GM23248 (cell line): ENCODE results near the gene HEATR5B. TPM values are rescaled to one million over a fixed set of nuclear protein-coding genes. Genes with fewer than 3 reads are reported as not detected.
A peak's percentile ranks its signal among the peaks of the same experiment; 100 is the strongest.

Experiments used
- DNase-seq: peaks from one replicate; pipeline ENCODE4 v3.0.0-alpha.2; 2015
- H2AFZ ChIP-seq: fragments of 200-600 bp; sonication (generic); 2 replicates; pipeline ENCODE4 v1.6.1; 2016; ENCODE audit warnings: antibody characterized with exemption
- H3F3A ChIP-seq: fragments of 200-600 bp; sonication (generic); 2 replicates; pipeline ENCODE4 v1.6.1; 2016; ENCODE audit warnings: mild to moderate bottlenecking, antibody characterized with exemption, mixed run types; ENCODE audit not compliant: insufficient read depth
- H3K27ac ChIP-seq: fragments of 200-600 bp; sonication (generic); 2 replicates; pipeline ENCODE4 v1.5.1; 2016; ENCODE audit warnings: mild to moderate bottlenecking
- H3K27me3 ChIP-seq: fragments of 200-600 bp; sonication (generic); replicated peaks from 2 replicates; pipeline ENCODE4 v1.6.1; 2016; ENCODE audit warnings: mild to moderate bottlenecking; ENCODE audit not compliant: insufficient read depth
- H3K36me3 ChIP-seq: fragments of 200-600 bp; sonication (generic); 2 replicates; pipeline ENCODE4 v1.6.1; 2016; ENCODE audit warnings: low read depth, mild to moderate bottlenecking
- H3K4me1 ChIP-seq: fragments of 200-600 bp; sonication (generic); 2 replicates; pipeline ENCODE4 v1.6.1; 2016; ENCODE audit warnings: mild to moderate bottlenecking; ENCODE audit not compliant: insufficient read depth
- H3K4me2 ChIP-seq: fragments of 200-600 bp; sonication (generic); one replicate; pipeline ENCODE4 v1.6.1; 2016; ENCODE audit warnings: mild to moderate bottlenecking; ENCODE audit not compliant: unreplicated experiment
- H3K4me3 ChIP-seq: fragments of 200-600 bp; sonication (generic); 2 replicates; pipeline ENCODE4 v1.5.1; 2016; ENCODE audit warnings: mild to moderate bottlenecking
- H3K79me2 ChIP-seq: fragments of 200-600 bp; sonication (generic); 2 replicates; pipeline ENCODE4 v1.6.1; 2016; ENCODE audit warnings: mild to moderate bottlenecking; ENCODE audit not compliant: insufficient read depth
- H3K9ac ChIP-seq: fragments of 200-600 bp; sonication (generic); 2 replicates; pipeline ENCODE4 v1.6.1; 2016; ENCODE audit warnings: mild to moderate bottlenecking
- H3K9me2 ChIP-seq: fragments of 200-600 bp; sonication (generic); 2 replicates; pipeline ENCODE4 v1.6.1; 2016; ENCODE audit warnings: mixed run types, mild to moderate bottlenecking, moderate library complexity; ENCODE audit not compliant: insufficient read depth
- H3K9me3 ChIP-seq: fragments of 200-600 bp; sonication (generic); one replicate; pipeline ENCODE4 v1.6.1; 2017; ENCODE audit warnings: low read depth
- H4K20me1 ChIP-seq: fragments of 200-600 bp; sonication (generic); 2 replicates; pipeline ENCODE4 v1.6.0; 2016; ENCODE audit not compliant: insufficient read depth
- EZH2 ChIP-seq: fragments of 200-600 bp; sonication (generic); IDR thresholded peaks from 2 replicates; pipeline ENCODE4 v1.6.1; 2018; ENCODE audit warnings: antibody characterized with exemption, mild to moderate bottlenecking; ENCODE audit not compliant: insufficient read depth, poor library complexity, severe bottlenecking
- EZH2phosphoT487 ChIP-seq: fragments of 200-600 bp; sonication (generic); IDR thresholded peaks from 2 replicates; pipeline ENCODE4 v1.6.1; 2018; ENCODE audit warnings: antibody characterized with exemption, moderate library complexity, mild to moderate bottlenecking, low read depth; ENCODE audit not compliant: insufficient read depth
- WGBS, 2 experiments: methylation state at CpG; one replicate each; pipeline ENCODE4 v1.1.6; 2015 to 2017; ENCODE audit warnings: low lambda C conversion rate in 2 of 2, low coverage in 1 of 2; ENCODE audit errors: missing lambda C conversion rate in 2 of 2; 5-methylcytosine and 5-hydroxymethylcytosine counted together
- in situ Hi-C: fragments of 300-500 bp; cut with MboI; formaldehyde crosslinking; loops from 2 replicates; pipeline ENCODE4 v1.15.0; 2020
- polyA plus RNA-seq: library from polyadenylated mRNA; unstranded; fragments of >200 nt; fragmentation: Nextera tagmentation; extraction: Ambion mirVana; gene quantifications from 2 replicates; pipeline ENCODE4 v1.2.1, GENCODE V29; 2016
- total RNA-seq: library from RNA; depleted of rRNA; stranded (reverse); fragments of >200 nt; shearing (Covaris generic); gene quantifications from 2 replicates; pipeline ENCODE4 v1.2.3, GENCODE V29; 2014; rRNA removed

HEATR5B gene
- total RNA-seq: 17.0 and 21.4 TPM in 2 replicates
- 4.7 and 5.3 TPM in 2 replicates for polyA plus RNA-seq

GRCh38 chr2:37083873-37084794 lies at the start of gene HEATR5B, which contains the start of gene GPATCH11:
HEATR5B (minus strand) TSS chr2:37084372; CDS start chr2:37083414, 958 bp downstream.
GPATCH11 (plus strand) TSS chr2:37084518; CDS start chr2:37088382, 3,864 bp downstream.
- Histone ChIP-seq H3K4me2 (peak within 1 kb of the TSS; percentile 97), H3K4me1 (peaks cover 23% of the 10 kb centered on the region), H3K27me3 (no peaks in the 10 kb centered on the region), H3K9me3 (no peaks in the 10 kb centered on the region), H3K9ac (peak within 1 kb of the TSS; percentile 80), H3K27ac (peak within 1 kb of the TSS; percentile 47), H3F3A (peaks cover 13% of the 10 kb centered on the region), H3K4me3 (peak within 1 kb of the TSS; percentile 82), H2AFZ (peak within 1 kb of the TSS; percentile 96), H4K20me1 (no peaks in the 10 kb centered on the region), H3K36me3 (peaks cover 5% of the 10 kb centered on the region; the same call in 1 of the 2 replicates), H3K79me2 (peaks cover 53% of the 10 kb centered on the region), H3K9me2 (no peaks in the 10 kb centered on the region)
- in situ Hi-C loops: no loop called here
- TF ChIP-seq EZH2: no peak
- no peak for TF ChIP-seq EZH2phosphoT487
- WGBS, 2 experiments: 0 to 1% methylated on average over 71 to 74 of the region's 74 CpGs
- DNase-seq: peak; percentile 98

- no peaks in the 10 kb centered on the region for H3K27me3 ChIP-seq
- no peak for DNase-seq
- H3K4me3 ChIP-seq: no peak overlapping the region
- no peak overlapping the region for H3K27ac ChIP-seq
- no peak for TF ChIP-seq EZH2
- TF ChIP-seq EZH2phosphoT487: no peak
- no peaks in the 10 kb centered on the region for H4K20me1 ChIP-seq
- H3F3A ChIP-seq: no peaks in the 10 kb centered on the region
- no peak overlapping the region for H3K9ac ChIP-seq
- peaks cover 31% of the 10 kb centered on the region for H3K36me3 ChIP-seq
- H3K9me3 ChIP-seq: no peaks in the 10 kb centered on the region
- no peaks in the 10 kb centered on the region for H3K79me2 ChIP-seq
- in situ Hi-C loops: no loop called here
- WGBS, 2 experiments: 93 to 99% methylated on average over 6 of the region's 6 CpGs
- no peak overlapping the region for H3K4me2 ChIP-seq
- no peaks in the 10 kb centered on the region; the same call in 1 of the 2 replicates for H3K4me1 ChIP-seq
- H2AFZ ChIP-seq: no peak overlapping the region
- H3K9me2 ChIP-seq: no peaks in the 10 kb centered on the region
Observed at GRCh38 chr2:37132914-37133313, 48.7 kb upstream of the HEATR5B start.

GRCh38 chr2:37125416-37125815 lies 41.2 kb upstream of the HEATR5B start:
- DNase-seq: no peak
- Histone ChIP-seq H3K79me2 (no peaks in the 10 kb centered on the region), H3K27me3 (no peaks in the 10 kb centered on the region), H3K9ac (no peak overlapping the region), H3K4me1 (no peaks in the 10 kb centered on the region), H4K20me1 (no peaks in the 10 kb centered on the region), H3K27ac (no peak overlapping the region), H3K4me3 (no peak overlapping the region), H3K36me3 (peaks cover 16% of the 10 kb centered on the region), H3K4me2 (no peak overlapping the region), H3F3A (no peaks in the 10 kb centered on the region), H3K9me3 (no peaks in the 10 kb centered on the region), H3K9me2 (no peaks in the 10 kb centered on the region), H2AFZ (no peak overlapping the region)
- 100% methylated on average over 2 of the region's 2 CpGs for WGBS, 2 experiments
- no peak for TF ChIP-seq EZH2
- TF ChIP-seq EZH2phosphoT487: no peak
- in situ Hi-C loops: no loop called here

- H3K4me1 ChIP-seq: no peaks in the 10 kb centered on the region
Observed at GRCh38 chr2:37119157-37119556, 35.0 kb upstream of the HEATR5B start.

More at GRCh38 chr2:37119157-37119556, 35.0 kb upstream of the HEATR5B start:
- Histone ChIP-seq H4K20me1 (no peaks in the 10 kb centered on the region), H3K4me2 (no peak overlapping the region), H3K79me2 (no peaks in the 10 kb centered on the region), H3K9ac (no peak overlapping the region), H3K27ac (no peak overlapping the region), H3K9me3 (no peaks in the 10 kb centered on the region), H3K9me2 (no peaks in the 10 kb centered on the region), H3K4me3 (no peak overlapping the region), H3F3A (no peaks in the 10 kb centered on the region), H3K36me3 (peaks cover 11% of the 10 kb centered on the region; the same call in 1 of the 2 replicates), H3K27me3 (no peaks in the 10 kb centered on the region), H2AFZ (no peak overlapping the region)
- DNase-seq: peak; percentile 5
- 93 to 95% methylated on average over 5 of the region's 5 CpGs for WGBS, 2 experiments
- in situ Hi-C loops: no loop called here
- TF ChIP-seq EZH2phosphoT487 (no peak), EZH2 (no peak)
